ENCODE results near the gene ACSS1.

- no peak for TF ChIP-seq HDGF (IDR thresholded peaks at IDR 0.05; ENCODE audit: borderline replicate concordance)
- TF ChIP-seq SP1 (IDR thresholded peaks at IDR 0.05): no peak
- TF ChIP-seq, protein P1, sequence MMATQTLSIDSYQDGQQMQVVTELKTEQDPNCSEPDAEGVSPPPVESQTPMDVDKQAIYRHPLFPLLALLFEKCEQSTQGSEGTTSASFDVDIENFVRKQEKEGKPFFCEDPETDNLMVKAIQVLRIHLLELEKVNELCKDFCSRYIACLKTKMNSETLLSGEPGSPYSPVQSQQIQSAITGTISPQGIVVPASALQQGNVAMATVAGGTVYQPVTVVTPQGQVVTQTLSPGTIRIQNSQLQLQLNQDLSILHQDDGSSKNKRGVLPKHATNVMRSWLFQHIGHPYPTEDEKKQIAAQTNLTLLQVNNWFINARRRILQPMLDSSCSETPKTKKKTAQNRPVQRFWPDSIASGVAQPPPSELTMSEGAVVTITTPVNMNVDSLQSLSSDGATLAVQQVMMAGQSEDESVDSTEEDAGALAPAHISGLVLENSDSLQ (IDR thresholded peaks at IDR 0.05): no peak
- TF ChIP-seq FOXK2 (IDR thresholded peaks at IDR 0.05): no peak
- TF ChIP-seq ARNT (IDR thresholded peaks at IDR 0.05): no peak
- TF ChIP-seq TARDBP (IDR thresholded peaks at IDR 0.05): no peak
- no peak for TF ChIP-seq SUZ12 (IDR thresholded peaks at IDR 0.05)
- no peak for TF ChIP-seq NFRKB (IDR thresholded peaks at IDR 0.05)
- TF ChIP-seq BHLHE40 (IDR thresholded peaks at IDR 0.05; ENCODE audit: borderline replicate concordance): no peak
These were observed 62.0 kb downstream of the ACSS1 start for GRCh38 chr20:24995741-24996448.

Data from HEK293T (cell line).